ENCODE data around the gene TRIM16. TPM values are rescaled to one million over a fixed set of nuclear protein-coding genes. Genes with fewer than 3 reads are reported as not detected.
"Not testable (repeated sequence)": the region's sequence is repeated elsewhere in the genome, so short reads cannot be mapped to it uniquely, and the experiment has no call there.

Gene TRIM16
- total RNA-seq, 1 donor from 2014 or later: 22.0 TPM

DNA sequence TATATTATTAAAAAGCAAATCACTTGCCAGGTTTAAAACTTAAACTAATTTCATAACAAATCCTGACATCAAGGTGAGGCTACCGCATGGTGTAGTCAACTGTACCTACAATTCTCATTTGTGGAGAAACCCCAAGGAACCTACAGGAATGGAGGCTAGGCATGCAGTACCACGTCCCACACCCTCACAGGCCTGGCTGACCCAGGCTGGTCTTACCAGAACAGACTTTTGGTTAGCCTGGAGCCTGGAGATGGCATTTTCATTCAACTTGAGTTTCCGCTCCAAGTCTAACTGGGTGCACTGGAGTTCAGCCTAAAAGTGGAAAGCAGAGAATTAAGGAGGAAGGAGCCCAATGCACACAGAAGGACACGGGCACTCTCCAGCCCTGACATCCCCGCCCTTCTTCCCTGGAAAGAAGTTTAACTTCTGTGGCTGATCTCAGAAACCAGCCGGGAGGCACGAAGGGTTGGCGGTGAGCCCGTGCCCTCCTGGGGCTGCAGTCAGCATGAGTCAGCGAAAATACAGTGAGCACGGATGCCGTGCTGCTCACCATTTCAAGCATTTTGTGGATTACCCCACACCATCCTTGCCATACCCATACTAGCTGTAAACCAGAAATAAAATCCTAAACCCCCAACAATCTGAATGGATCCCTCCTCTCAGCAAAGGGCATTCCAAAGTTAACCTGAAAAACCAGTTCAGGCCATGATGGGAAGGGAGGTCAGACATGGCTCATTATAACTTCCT lies 41.4 kb downstream of the TRIM16 start:
- H3K27ac ChIP-seq; H3K9me3 ChIP-seq; H3K36me3 ChIP-seq; DNase-seq (ENCODE audit: low spot score in 2 of 2); intact Hi-C loops (cut with DNase I); H3K4me3 ChIP-seq; H3K27me3 ChIP-seq; H3K4me1 ChIP-seq: not testable (repeated sequence)

DNA sequence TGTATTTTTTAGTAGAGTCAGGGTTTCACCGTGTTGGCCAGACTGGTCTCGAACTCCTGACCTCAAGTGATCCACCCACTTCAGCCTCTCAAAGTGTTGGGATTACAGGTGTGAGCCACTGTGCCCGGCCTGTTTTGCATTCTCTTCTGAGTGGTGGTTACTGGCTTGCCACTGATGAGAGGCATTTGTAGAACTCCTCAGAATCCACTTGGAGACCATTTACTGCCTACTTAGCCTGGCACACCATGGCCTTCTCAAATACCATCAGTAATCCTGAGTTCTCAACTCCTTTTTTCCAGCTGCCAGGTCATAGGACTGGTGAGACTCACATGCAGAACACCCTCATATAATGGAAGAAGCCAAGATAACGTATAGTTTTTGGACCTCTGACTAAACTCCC lies 42.1 kb downstream of the TRIM16 start:
- H3K27ac ChIP-seq; H3K36me3 ChIP-seq; intact Hi-C loops (cut with DNase I); H3K4me1 ChIP-seq; H3K9me3 ChIP-seq; H3K4me3 ChIP-seq; DNase-seq (ENCODE audit: low spot score in 2 of 2); H3K27me3 ChIP-seq: not testable (repeated sequence)

DNA sequence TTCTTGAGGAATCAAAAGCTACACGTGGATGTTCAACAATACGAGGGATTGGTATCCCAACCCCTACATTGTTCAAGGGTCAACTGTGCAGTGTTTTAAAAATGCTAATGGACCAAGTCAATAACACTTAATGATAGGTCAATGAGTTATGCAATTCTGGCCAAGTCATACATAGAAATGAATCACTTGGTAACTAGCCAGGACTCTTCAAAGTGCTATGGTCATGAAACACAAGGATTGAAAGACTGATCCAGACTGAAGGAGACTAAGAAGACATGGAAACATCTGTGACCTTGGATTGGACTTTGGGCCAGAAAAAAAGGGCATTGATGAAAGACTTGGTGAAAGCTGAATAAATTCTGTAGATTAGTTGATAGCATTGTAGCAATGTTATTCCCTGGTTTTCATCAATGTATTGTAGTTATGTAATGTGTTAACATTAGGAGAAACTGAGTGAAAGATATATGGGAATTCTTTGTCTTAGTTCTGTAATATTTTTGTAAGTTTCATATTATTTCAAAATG lies 53.1 kb downstream of the TRIM16 start:
- H3K27me3 ChIP-seq; intact Hi-C loops (cut with DNase I); H3K4me1 ChIP-seq; H3K36me3 ChIP-seq; H3K27ac ChIP-seq; H3K9me3 ChIP-seq; DNase-seq (ENCODE audit: low spot score in 2 of 2); H3K4me3 ChIP-seq: not testable (repeated sequence)

DNA sequence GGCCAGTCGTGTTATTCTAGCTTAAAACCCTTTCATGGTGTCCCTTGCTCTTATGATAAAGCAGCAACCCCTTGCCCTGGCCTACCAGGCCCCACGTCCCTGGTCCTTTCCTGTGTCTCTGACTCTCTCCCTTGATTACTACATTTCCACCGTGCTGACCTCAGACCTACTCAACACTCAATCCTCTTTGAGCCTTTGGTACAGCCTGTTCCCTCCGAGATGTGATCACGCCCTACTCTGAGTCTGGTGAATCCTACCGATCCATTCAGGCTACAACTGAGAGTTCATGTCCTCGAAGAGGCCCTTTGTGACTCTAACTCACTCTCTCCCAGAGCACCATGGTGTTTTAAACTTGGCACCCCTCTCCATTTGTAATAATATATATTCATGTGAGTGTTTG lies 54.1 kb downstream of the TRIM16 start:
- H3K9me3 ChIP-seq; H3K27ac ChIP-seq; DNase-seq (ENCODE audit: low spot score in 2 of 2); H3K4me3 ChIP-seq; H3K4me1 ChIP-seq; H3K27me3 ChIP-seq; H3K36me3 ChIP-seq; intact Hi-C loops (cut with DNase I): not testable (repeated sequence)

DNA sequence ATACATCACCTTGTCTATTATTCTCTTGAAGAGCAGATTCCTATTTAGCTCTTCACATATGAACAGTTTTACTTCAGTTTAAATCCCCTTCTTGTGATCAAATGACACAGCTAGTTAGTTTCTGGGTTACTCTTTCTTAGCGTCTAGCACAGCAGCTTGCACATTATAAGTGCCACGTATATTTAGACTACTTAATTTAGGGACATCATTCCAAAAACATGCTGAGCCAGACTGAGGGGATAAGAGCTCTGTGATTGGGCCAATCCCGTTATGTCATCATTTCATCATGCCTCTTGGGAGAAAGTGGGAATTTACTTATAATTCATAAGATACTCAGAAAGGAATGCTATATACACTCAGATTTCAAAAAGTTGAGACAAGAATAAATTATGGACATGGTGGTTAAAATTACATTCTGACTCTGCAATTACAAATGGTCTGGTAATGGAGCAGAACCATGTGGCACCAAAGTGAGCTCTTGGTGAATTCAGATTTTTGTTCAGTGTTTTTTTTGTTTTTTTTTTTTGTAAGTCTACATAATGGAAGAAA lies 60.4 kb downstream of the TRIM16 start:
- H3K36me3 ChIP-seq; H3K9me3 ChIP-seq; intact Hi-C loops (cut with DNase I); H3K27ac ChIP-seq; DNase-seq (ENCODE audit: low spot score in 2 of 2); H3K4me3 ChIP-seq; H3K27me3 ChIP-seq; H3K4me1 ChIP-seq: not testable (repeated sequence)

DNA sequence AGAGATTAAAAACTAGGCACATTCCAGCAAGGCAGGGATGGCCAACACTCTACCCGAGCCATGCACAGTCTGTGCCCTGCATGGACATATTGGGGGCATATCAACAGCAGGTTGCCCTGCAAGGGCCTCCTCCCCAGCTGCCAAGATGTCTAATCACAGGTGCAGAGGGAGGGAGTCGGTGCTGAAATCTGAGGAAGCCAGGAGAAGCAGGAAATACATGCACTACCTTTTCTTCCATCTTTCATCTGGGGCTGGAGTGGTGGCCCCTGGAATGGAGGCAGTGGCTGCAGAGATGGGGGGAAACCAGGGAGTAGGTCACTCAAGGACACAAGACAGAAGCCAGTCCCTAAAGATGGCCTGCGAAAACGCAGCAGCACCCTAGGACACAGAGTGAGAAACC lies 60.9 kb downstream of the TRIM16 start:
- DNase-seq (ENCODE audit: low spot score in 2 of 2); H3K27ac ChIP-seq; intact Hi-C loops (cut with DNase I); H3K4me1 ChIP-seq; H3K36me3 ChIP-seq; H3K4me3 ChIP-seq; H3K27me3 ChIP-seq; H3K9me3 ChIP-seq: not testable (repeated sequence)

DNA sequence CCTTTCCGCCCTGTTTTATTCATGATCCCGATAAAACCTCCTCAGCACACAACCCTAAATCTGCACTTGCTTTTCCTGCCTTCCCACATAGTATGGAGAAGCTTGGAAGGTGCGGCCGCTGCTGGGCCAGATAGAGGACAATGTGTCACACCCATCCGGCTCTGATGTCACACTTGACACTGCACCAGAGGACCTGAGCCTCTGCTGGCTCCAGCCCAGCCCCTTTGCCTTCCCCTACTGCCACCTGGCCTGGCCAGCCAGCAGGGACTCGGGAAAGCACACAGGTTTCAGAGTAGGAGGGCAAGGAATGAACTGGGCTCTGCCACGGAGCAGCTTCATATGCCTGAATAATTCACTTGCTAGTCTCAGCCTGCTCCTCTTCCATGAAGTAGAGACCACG lies 62.0 kb downstream of the TRIM16 start:
- DNase-seq (ENCODE audit: low spot score in 2 of 2); H3K4me3 ChIP-seq; H3K4me1 ChIP-seq; intact Hi-C loops (cut with DNase I); H3K36me3 ChIP-seq; H3K27me3 ChIP-seq; H3K9me3 ChIP-seq; H3K27ac ChIP-seq: not testable (repeated sequence)

DNA sequence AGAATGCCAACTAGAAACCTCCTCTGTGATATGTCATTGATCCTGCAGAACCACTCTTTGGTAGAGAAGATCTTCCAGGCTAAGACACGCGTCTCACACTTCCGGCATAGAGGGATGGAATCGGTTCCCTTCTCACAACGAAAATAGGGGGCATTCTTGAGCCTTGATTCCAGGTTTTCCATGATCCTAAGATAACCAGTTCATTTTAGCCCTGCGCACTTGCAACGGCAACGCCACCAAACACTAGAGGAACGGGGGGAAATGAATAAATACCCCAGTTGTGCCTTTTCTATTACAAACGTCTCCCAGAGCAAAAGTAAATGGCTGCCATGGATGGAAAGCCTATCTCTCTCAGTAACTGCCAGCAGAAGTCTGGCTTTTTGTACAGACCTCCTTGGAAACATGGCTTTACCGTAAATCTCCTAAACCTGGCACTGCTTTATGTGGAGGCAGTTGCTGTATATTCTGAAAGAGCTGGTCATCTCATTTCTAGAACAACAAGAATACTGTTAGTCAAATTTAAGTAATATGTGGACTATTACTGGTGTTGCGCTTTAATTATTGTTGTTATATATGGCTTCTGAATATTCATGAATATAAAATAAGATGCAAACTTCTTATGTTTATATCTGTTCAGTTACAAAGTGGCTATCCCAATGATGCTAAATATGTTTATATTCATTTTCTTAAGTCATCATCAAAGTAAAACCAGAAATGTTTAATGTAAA lies 64.6 kb downstream of the TRIM16 start, which contains the start of gene FBXW10B:
Gene FBXW10B (minus strand): TSS at position 374 of the 728 bp plus-strand sequence. CDS start 192 bp downstream, at position 182.
- H3K9me3 ChIP-seq; H3K27me3 ChIP-seq; H3K36me3 ChIP-seq; intact Hi-C loops (cut with DNase I); DNase-seq (ENCODE audit: low spot score in 2 of 2); H3K27ac ChIP-seq; H3K4me1 ChIP-seq: not testable (repeated sequence)
- peak within 1 kb of the TSS; percentile 28 to 33 for H3K4me3 ChIP-seq

DNA sequence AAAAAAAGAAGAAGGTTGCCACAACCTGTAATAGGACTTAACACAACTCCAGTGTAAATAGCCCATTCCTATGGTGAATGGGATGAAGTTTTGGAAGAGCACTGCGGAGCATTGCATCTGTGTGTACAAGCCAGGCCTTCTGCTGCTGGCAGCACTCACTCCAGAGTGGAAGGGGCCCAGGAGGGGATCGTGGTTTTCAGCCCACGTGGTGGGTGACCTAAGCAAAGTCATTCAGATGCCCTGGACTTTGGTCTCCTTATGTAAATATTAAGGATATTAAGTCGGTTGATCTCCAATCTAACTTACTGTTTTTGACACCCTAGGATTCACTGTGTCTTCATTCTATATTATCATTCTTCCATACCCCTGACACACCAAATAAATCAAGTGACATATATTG lies 67.3 kb downstream of the TRIM16 start:
- H3K27me3 ChIP-seq; H3K4me3 ChIP-seq; H3K27ac ChIP-seq; H3K4me1 ChIP-seq; intact Hi-C loops (cut with DNase I); H3K36me3 ChIP-seq; DNase-seq (ENCODE audit: low spot score in 2 of 2); H3K9me3 ChIP-seq: not testable (repeated sequence)

DNA sequence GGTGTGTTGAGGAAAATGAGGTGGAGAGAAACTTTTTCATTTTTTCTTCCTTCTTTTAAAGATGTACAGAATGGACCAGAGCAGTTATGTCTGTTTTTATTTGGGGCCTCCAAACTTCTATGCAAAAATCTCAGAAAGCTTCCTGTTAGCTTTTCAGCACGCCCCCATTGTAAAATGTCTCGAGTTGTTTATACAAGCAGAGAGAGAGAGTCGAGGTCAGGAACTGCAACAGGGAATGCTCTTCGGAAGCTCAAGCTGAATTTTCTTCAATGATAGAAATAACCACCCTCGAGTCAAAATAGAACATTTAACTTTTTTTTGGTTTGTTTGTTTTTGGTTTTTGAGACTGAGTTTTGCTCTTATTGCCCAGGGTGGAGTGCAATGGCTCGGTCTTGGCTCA lies 68.3 kb downstream of the TRIM16 start:
- H3K9me3 ChIP-seq; H3K36me3 ChIP-seq; intact Hi-C loops (cut with DNase I); H3K4me1 ChIP-seq; H3K27ac ChIP-seq; H3K27me3 ChIP-seq; DNase-seq (ENCODE audit: low spot score in 2 of 2); H3K4me3 ChIP-seq: not testable (repeated sequence)

DNA sequence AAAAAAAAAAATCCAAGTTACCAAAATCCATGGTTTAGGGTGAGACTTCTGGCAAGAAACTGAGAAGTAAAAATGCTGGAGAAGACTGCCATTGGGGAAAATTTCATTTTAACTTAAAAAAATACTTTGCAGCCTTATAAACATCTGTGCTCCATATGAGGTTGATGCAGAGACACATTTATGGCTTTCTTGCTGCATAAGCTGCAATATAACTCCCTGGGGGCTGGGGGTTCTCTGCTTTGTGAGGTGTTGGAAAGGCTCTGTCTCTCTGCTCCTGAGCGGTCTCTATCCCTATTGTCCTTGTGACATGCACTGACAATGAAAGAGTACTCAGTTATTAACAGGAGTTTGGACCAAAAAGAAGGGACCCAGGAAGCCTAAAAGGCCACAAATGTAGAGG lies 71.0 kb downstream of the TRIM16 start:
- intact Hi-C loops (cut with DNase I); H3K27ac ChIP-seq; H3K36me3 ChIP-seq; DNase-seq (ENCODE audit: low spot score in 2 of 2); H3K4me1 ChIP-seq; H3K9me3 ChIP-seq; H3K27me3 ChIP-seq; H3K4me3 ChIP-seq: not testable (repeated sequence)

DNA sequence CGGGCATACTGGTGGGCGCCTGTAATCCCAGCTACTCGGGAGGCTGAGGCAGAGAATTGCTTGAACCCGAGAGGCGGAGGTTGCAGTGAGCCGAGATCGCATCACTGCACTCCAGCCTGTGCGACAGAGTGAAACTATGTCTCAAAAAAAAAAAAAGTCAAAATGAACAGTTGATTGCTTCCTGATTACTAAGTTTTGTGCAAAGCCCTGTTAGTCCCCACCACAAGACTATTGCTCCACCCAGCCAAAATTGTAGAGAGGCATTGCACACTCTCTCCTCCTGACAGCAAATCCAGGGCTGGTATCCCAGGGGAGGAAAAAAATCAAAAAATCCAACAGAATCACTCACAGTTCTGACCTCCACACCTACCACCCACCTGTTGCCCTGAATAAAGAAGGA lies 91.2 kb downstream of the TRIM16 start:
- intact Hi-C loops (cut with DNase I); DNase-seq (ENCODE audit: low spot score in 2 of 2); H3K9me3 ChIP-seq; H3K4me1 ChIP-seq; H3K27ac ChIP-seq; H3K4me3 ChIP-seq; H3K36me3 ChIP-seq; H3K27me3 ChIP-seq: not testable (repeated sequence)

DNA sequence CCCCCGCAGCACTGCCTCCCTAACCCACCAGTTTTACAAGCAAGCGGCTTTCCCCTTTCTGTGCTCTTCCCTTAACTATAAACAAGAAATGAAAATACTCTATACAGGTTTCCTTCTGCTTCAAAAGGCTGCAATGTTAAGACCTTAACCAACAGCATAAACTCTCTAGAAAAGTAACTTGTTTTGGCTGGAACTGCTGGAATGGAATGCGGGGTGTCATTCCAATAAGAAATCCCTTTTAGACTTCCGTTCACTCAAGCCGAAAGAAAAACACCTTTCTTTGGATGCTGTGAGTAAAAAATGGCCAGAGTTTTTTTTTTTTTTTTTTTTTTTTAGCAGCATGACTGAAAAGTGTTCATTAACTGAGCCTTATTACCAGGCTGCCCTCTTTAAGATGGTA lies 92.1 kb downstream of the TRIM16 start:
- H3K9me3 ChIP-seq; DNase-seq (ENCODE audit: low spot score in 2 of 2); intact Hi-C loops (cut with DNase I): not testable (repeated sequence)

DNA sequence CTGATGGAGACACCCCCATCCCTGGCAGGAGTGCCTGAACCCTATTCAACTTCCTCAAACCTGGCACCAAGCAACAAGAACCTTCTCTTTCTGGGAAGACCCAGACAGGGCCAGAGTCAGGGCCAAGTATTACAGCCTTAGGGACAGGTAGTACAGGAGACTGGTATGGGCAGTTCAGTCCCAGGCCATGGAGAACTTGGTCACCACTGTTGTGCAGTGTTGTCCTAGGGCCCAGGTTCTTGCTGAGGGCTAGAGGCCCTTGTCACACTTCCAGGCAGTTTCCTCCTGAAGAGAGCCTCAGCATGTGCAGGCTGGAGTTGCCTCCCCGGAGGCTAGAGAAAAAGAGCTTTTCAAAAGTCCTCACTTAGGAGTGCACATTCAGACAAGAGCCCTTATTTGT lies 93.3 kb downstream of the TRIM16 start:
- intact Hi-C loops (cut with DNase I); DNase-seq (ENCODE audit: low spot score in 2 of 2); H3K9me3 ChIP-seq; H3K27ac ChIP-seq; H3K4me1 ChIP-seq; H3K36me3 ChIP-seq; H3K27me3 ChIP-seq; H3K4me3 ChIP-seq: not testable (repeated sequence)

More for the DNA sequence above, 92.1 kb downstream of the TRIM16 start:
- H3K4me3 ChIP-seq, H3K36me3 ChIP-seq, H3K27me3 ChIP-seq, H3K4me1 ChIP-seq, H3K27ac ChIP-seq: not testable (repeated sequence)
